Measurements from ENCODE around the gene SNCB.

Gene SNCB

DNA sequence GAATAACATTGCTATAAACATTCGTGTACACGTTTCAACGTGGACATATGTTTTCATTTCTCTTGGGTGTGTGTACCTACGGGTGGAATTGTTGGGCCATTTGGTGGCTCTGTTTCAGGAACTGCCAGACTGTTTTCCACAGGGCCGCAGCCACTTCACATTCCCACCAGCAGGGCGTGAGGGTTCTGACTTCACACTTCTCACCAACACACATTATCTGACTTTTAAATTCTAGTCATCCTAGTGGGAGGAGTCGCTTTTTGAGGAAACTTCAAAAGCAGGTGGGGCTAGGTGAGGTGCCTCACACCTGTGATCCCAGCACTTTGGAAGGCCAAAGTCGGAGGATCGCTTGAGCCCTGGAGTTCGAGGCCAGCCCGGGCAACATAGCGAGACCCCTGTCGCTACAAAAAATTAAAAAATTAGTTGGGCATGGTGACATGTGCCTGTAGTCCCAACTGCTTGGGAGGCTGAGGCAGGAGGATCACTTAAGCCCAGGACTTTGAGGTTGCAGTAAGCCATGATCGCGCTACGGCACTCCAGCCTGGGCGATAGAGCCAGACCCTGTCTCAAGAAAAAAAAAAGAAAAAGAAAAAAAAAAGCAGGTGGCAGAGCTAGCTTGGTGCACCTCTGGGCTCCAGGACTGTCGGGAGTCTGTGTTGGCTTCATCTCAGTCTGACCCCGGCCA is 45.5 kb upstream of the SNCB start:
- H3K36me3 Mint-ChIP-seq (ENCODE audit: low read depth), result no peaks in the 10 kb centered on the region
- H3K4me3 Mint-ChIP-seq, result no peak overlapping the region
- H3K4me1 Mint-ChIP-seq, result no peaks in the 10 kb centered on the region
- no peaks in the 10 kb centered on the region for H3K9me3 Mint-ChIP-seq
- peaks cover 57% of the 10 kb centered on the region for H3K27me3 Mint-ChIP-seq (ENCODE audit: low read depth)
- TF ChIP-seq, protein P1, sequence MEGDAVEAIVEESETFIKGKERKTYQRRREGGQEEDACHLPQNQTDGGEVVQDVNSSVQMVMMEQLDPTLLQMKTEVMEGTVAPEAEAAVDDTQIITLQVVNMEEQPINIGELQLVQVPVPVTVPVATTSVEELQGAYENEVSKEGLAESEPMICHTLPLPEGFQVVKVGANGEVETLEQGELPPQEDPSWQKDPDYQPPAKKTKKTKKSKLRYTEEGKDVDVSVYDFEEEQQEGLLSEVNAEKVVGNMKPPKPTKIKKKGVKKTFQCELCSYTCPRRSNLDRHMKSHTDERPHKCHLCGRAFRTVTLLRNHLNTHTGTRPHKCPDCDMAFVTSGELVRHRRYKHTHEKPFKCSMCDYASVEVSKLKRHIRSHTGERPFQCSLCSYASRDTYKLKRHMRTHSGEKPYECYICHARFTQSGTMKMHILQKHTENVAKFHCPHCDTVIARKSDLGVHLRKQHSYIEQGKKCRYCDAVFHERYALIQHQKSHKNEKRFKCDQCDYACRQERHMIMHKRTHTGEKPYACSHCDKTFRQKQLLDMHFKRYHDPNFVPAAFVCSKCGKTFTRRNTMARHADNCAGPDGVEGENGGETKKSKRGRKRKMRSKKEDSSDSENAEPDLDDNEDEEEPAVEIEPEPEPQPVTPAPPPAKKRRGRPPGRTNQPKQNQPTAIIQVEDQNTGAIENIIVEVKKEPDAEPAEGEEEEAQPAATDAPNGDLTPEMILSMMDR (IDR thresholded peaks at IDR 0.05; ENCODE audit: unreplicated experiment in 3 of 3), result peak; percentile 54 to 58 (median 56)
- no peak overlapping the region for H3K27ac Mint-ChIP-seq

DNA sequence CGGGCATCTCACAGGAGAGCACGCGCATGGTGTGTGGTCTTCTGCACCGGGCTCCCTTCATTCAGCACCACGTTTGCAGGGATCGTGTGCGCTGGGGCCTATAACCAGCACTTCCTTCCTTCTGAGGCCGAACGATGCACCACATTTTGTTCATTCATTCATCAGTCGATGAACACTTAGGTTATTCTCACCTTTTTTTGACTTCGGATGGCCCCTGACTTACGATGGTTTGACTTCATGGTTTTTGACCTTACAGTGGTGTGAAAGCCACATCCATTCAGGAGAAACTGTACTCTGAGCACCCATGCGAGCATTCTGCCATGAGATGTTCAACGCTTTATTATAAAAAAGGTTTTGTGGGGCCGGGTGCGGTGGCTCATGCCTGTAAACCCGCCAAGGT is 44.5 kb upstream of the SNCB start:
- Mint-ChIP-seq H3K4me1 (no peaks in the 10 kb centered on the region), H3K27ac (no peak overlapping the region), H3K27me3 (ENCODE audit: low read depth) (peaks cover 47% of the 10 kb centered on the region), H3K4me3 (no peak overlapping the region), H3K9me3 (no peaks in the 10 kb centered on the region), H3K36me3 (ENCODE audit: low read depth) (no peaks in the 10 kb centered on the region)
- TF ChIP-seq, protein P1 (IDR thresholded peaks at IDR 0.05; ENCODE audit: unreplicated experiment in 3 of 3), result no peak

DNA sequence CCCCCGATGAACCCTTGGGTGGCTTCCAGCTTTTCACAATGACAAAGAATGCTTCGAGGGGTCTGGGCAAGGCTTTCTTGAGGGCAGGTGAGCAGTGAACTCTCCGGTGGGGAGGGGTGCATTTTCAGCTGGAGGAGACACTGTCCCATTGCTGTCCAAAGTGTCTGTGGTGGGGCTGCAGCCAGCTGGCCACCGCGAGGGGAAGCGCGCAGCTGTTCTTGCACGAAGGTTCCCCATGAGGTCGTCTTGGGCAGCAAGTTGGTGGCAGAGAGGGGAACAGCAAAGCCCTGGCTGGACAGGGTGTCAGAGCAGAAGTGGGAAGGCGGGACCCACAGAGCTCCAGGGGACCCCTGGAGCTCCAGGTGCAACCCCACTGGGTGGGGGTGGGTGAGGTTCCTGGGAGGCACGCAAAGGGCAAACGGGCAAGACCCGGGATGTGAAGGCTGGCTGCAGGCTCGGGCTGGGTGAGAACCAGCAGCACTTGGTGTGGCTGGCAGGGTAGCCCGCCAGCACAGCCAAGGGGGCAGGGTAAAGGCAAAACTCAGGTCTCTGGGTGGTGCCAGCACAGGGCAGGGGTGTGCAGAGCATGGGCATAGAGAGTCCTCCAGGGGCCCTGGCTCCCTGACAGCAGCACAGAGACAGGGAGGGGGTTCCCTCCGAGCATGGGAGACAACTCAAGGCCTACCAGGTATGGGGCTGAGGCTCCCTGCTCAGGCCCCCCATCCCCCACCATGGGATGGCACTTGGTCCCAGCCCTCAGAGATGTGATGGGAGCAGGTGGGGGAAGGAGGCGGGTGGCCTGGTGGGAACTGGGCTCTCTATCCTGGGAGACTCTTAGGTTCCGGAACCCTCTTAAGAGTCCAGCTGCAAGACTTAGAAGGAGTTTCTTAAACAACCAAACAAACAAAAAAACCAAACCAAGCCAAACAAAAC is 43.6 kb upstream of the SNCB start:
- Mint-ChIP-seq H3K4me3 (no peak overlapping the region), H3K9me3 (no peaks in the 10 kb centered on the region), H3K4me1 (no peaks in the 10 kb centered on the region), H3K27ac (no peak overlapping the region), H3K36me3 (ENCODE audit: low read depth) (no peaks in the 10 kb centered on the region), H3K27me3 (ENCODE audit: low read depth) (peaks cover 42% of the 10 kb centered on the region)
- TF ChIP-seq, protein P1 (IDR thresholded peaks at IDR 0.05; ENCODE audit: unreplicated experiment in 3 of 3), result no peak

DNA sequence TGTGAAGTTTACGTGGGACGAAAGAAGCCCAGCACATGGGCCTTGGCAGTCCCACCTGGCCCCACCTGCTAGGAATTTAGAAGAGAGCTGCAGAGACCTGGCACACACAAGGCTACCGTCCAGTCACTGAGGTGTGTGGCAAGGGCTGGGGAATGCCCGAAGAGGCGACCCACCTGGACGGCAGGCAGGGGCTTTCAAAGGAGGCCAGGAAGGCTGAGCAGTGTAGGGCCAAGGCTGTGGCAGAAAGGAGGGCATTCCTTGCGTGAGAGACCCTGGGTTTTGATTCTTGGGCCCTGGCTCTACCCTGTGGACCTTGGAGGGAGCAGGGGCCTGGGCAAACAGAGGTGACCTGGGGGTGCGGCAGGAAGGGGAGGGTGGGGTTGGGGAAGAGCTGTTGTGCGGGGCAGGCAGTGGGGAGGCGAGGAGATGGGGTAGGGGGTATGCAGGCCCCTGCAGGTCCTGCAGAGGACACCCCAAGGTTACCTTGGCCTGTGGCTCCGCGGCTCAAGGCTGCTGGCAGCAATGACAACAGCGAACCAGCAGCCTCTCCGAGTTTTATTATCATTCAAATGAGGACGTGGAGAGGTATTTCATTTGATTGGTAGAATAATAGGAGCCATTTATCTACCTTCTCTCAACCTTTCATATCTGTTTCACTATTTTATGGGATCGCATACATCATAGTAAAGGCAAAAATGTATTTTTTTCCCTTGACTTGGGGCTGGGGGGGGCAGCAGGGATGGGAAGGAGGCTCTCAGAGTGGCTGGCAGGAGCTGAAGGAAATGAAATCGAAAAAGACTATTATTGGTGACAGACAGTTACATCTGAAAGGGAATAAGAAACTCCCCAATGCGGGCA is 41.8 kb upstream of the SNCB start:
- no peak overlapping the region for H3K4me3 Mint-ChIP-seq
- H3K9me3 Mint-ChIP-seq, result no peaks in the 10 kb centered on the region
- H3K27ac Mint-ChIP-seq, result no peak overlapping the region
- peaks cover 36% of the 10 kb centered on the region for H3K27me3 Mint-ChIP-seq (ENCODE audit: low read depth)
- TF ChIP-seq, protein P1 (IDR thresholded peaks at IDR 0.05; ENCODE audit: unreplicated experiment in 3 of 3), result no peak
- H3K36me3 Mint-ChIP-seq (ENCODE audit: low read depth), result no peaks in the 10 kb centered on the region
- H3K4me1 Mint-ChIP-seq, result no peaks in the 10 kb centered on the region

DNA sequence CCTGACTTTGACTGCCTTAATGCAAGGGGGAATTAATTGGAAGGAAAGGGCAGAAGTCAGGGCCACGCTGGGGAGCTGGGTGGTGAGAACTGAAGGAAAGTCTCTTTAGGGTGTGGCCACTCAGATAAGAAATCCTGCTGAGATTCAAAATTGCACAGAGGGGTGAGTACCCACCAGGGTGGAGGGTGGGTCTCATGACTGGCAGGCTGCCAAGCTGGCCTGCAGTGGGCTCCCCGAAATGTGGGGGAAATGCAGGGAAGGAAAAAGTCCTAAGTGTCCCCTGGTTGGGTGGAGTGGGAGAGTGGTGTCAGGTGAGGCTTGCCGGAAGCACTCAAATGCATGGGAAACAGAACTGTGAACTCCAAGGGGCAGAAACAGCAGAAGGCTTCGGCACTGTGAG is 41.1 kb upstream of the SNCB start:
- no peaks in the 10 kb centered on the region for H3K9me3 Mint-ChIP-seq
- H3K36me3 Mint-ChIP-seq (ENCODE audit: low read depth), result no peaks in the 10 kb centered on the region
- TF ChIP-seq, protein P1 (IDR thresholded peaks at IDR 0.05; ENCODE audit: unreplicated experiment in 3 of 3), result no peak
- peaks cover 40% of the 10 kb centered on the region for H3K27me3 Mint-ChIP-seq (ENCODE audit: low read depth)
- no peak overlapping the region for H3K4me3 Mint-ChIP-seq
- H3K27ac Mint-ChIP-seq, result no peak overlapping the region
- no peaks in the 10 kb centered on the region for H3K4me1 Mint-ChIP-seq
